OCI-LY1 (cell line): ENCODE results near the gene TRIM10.

Experiments used
- EZH2 ChIP-seq: fragments of 200-600 bp; sonication (generic), shearing (Covaris generic); IDR thresholded peaks from 2 replicates; pipeline ENCODE4 v1.8.0; 2017; ENCODE audit warnings: borderline replicate concordance, mixed run types, mild to moderate bottlenecking, antibody characterized with exemption, low read length, moderate library complexity, mixed read lengths
- TF ChIP-seq, protein P1 (sequence below): fragments of 200-600 bp; sonication (generic), shearing (Covaris generic); IDR thresholded peaks from 2 replicates; pipeline ENCODE4 v1.5.1; 2017; ENCODE audit warnings: mild to moderate bottlenecking, antibody characterized with exemption, low read length, moderate library complexity, mixed read lengths

DNA sequence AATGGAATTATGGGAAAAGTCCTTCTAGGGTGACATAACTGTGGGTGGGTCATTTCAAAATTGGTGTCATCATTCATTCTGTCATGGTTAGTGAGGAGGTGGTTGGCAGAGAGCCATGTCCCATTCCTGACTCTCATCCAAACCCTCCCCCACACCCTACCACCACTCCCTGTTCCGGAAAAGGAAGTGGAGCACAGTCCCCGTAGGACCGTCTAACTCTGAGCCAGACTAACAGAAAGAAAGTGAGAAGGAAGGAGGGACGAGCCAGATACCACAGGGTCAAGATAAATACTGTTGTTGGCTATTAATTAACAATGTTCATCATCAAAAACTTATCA lies 4.8 kb downstream of the TRIM10 start:
- TF ChIP-seq, protein P1, sequence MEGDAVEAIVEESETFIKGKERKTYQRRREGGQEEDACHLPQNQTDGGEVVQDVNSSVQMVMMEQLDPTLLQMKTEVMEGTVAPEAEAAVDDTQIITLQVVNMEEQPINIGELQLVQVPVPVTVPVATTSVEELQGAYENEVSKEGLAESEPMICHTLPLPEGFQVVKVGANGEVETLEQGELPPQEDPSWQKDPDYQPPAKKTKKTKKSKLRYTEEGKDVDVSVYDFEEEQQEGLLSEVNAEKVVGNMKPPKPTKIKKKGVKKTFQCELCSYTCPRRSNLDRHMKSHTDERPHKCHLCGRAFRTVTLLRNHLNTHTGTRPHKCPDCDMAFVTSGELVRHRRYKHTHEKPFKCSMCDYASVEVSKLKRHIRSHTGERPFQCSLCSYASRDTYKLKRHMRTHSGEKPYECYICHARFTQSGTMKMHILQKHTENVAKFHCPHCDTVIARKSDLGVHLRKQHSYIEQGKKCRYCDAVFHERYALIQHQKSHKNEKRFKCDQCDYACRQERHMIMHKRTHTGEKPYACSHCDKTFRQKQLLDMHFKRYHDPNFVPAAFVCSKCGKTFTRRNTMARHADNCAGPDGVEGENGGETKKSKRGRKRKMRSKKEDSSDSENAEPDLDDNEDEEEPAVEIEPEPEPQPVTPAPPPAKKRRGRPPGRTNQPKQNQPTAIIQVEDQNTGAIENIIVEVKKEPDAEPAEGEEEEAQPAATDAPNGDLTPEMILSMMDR, result no peak
- TF ChIP-seq EZH2, result no peak
